Omental fat pad (tissue), 4 donors: ENCODE data around the gene DEGS2. TPM values are rescaled to one million over a fixed set of nuclear protein-coding genes. Genes with fewer than 3 reads are reported as not detected.
A peak's percentile ranks its signal among the peaks of the same experiment; 100 is the strongest.

ENCODE experiments used
- ATAC-seq: fragments of 150-250 bp; one replicate; pipeline ENCODE4 v1.9.1; 2016; ENCODE audit warnings: mild to moderate bottlenecking, moderate library complexity; ENCODE audit not compliant: low FRiP score
- DNase-seq: peaks from one replicate; pipeline ENCODE4 v3.0.0-alpha.2; 2019; ENCODE audit warnings: low spot score
- total RNA-seq, 4 donors: library from RNA; depleted of rRNA; stranded (reverse); fragments of >200 nt; gene quantifications; one replicate each; pipeline ENCODE4 v1.1.0, GENCODE V29; 2016
- TF ChIP-seq, protein P1 (sequence below), 3 donors: fragments of 450-650 bp; IDR thresholded peaks; one replicate each; pipeline ENCODE4 v1.5.1; 2016 to 2017; ENCODE audit warnings: antibody characterized with exemption in 3 of 3, mild to moderate bottlenecking in 3 of 3, moderate library complexity in 2 of 3

DEGS2 gene
- total RNA-seq, 4 donors from 2014 or later = 0.19 to 0.79 (median 0.19) TPM; not detected in 1

DNA sequence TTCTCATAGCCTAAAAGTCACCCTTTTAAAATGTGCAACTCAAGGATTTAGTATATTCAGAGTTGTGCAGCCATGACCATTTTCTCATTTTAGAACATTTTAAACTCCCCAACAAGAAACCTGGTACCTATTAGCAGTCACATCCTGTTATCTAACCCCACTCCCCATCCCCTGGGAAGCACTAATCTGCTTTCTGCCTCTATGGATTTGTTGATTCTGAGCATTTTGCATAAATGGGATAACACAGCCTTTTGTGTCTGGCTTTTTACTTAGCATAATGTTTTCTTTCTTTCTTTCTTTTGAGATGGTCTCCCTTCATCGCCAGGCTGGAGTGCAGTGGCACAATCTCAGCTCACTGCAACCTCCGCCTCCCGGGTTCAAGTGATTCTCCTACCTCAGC is 40.9 kb upstream of the DEGS2 start:
- no peak for DNase-seq
- no peak for ATAC-seq
- TF ChIP-seq, protein P1, sequence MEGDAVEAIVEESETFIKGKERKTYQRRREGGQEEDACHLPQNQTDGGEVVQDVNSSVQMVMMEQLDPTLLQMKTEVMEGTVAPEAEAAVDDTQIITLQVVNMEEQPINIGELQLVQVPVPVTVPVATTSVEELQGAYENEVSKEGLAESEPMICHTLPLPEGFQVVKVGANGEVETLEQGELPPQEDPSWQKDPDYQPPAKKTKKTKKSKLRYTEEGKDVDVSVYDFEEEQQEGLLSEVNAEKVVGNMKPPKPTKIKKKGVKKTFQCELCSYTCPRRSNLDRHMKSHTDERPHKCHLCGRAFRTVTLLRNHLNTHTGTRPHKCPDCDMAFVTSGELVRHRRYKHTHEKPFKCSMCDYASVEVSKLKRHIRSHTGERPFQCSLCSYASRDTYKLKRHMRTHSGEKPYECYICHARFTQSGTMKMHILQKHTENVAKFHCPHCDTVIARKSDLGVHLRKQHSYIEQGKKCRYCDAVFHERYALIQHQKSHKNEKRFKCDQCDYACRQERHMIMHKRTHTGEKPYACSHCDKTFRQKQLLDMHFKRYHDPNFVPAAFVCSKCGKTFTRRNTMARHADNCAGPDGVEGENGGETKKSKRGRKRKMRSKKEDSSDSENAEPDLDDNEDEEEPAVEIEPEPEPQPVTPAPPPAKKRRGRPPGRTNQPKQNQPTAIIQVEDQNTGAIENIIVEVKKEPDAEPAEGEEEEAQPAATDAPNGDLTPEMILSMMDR (IDR thresholded peaks at IDR 0.05) = no peak

DNA sequence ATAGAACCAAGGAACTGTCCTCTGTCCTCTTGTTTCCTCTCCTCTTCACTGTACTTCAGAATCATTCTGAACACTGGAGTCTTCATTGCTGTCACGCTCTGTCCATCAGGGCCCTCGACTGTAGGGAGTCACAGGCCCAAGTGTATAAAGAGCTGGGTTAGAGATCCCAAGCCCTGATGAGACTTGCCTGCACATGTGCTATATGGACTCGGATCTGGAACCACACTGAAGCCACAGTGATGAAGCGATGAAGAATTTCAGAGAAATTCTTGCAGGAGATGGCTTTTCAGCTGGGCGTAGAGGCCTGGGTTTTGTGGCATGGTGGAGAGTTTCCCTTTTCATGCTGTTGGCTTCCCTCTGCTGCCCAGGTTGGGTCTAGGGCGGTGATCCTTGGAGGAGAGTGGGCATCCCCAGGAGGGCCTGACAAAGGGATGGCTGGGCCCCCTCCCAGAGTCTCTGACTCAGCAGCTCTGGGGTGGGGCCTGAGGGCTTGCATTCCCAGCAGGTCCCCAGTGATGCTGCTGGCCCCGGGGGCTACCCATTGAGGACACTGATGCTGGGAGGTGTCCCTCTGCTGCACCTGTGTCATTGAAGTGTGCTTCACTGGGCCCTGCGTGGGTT is 39.9 kb upstream of the DEGS2 start:
- TF ChIP-seq, protein P1 (IDR thresholded peaks at IDR 0.05) = no peak
- DNase-seq (no peak), ATAC-seq (no peak)

DNA sequence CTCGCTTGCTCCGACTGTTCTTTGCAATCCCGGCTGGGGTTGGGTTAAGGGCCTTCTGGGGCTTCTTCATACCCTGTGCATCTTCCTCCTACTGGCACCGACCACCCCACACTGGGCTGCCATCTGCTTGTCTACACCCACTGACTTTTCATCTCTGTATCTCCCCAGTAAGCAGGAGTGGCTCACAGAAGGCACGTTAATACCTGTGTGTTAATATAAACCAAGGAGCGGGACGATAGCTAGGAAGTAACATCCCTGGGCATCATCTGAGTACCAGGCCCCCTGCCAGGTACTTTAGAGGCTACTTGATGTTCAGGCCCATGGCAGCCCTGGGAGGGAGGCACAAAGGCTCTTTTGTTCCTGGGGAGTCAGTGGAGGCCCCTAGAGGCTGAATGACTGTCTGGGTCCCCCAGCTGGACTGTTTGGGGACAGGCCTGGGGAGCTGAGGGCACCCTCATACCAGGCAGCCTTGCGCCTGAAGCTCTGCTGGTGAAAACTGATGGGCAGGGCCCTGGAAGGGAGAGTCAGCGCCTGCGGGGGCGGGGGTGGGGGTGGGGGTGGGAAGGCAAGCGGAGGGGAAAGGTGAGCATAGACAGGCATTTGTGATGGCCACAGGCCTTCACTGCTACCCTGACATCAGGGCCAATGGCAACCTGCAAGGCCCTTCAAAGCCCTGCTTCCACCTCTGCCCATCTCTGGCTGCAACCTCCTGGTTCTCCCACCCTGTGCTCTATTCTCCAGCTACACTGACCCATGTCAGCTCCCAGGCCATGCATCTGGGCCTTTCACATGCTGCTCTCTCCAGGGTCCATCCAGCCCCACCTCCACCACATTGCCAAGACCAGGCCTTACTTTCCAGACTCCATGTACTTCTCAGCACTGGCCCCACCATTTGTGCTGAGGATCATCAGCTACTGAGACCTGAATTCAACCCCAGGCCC is 34.2 kb upstream of the DEGS2 start:
- ATAC-seq (no peak), DNase-seq (no peak)
- TF ChIP-seq, protein P1 (IDR thresholded peaks at IDR 0.05) = no peak

DNA sequence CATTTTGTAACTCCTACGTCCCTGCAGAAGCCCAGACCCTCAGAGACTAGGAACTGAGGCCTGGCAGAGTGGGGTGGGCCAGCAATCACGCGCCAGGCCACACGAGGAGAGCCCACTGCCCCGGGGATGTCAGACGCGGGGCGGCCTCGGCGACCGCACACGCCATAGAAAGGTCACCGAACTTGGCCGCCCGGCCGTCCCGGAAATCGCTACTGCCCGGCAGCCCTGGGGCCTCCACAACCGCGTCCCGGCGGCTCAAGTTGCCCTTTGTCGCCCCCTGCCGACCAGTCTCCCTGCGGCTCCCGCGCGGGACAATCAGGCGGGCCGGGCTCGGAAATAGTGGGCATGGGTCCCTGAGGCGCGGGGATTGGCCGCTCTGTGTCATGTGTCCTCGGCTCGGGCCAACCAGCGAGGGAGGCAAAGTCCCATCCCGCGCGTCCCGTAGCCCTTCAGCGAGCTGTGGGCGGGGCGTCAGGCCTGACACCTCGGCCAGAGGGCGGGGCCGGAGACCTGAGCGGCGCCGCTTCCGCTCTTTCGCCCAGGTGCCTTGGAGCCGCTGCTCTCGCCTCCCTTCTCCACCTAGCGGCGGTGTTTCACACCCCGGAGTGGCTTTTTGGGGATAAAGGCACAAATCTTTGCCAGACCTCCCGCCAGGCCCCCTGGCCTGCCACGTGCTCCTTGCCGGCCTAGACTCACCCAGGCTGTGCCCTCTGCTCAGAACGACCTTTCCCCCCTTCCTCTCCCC is 33.4 kb upstream of the DEGS2 start:
- ATAC-seq (peak; percentile 100), DNase-seq (peak; percentile 99)
- TF ChIP-seq, protein P1 (IDR thresholded peaks at IDR 0.05) = peak in 2 of 3 donors; percentile 13 to 82

DNA sequence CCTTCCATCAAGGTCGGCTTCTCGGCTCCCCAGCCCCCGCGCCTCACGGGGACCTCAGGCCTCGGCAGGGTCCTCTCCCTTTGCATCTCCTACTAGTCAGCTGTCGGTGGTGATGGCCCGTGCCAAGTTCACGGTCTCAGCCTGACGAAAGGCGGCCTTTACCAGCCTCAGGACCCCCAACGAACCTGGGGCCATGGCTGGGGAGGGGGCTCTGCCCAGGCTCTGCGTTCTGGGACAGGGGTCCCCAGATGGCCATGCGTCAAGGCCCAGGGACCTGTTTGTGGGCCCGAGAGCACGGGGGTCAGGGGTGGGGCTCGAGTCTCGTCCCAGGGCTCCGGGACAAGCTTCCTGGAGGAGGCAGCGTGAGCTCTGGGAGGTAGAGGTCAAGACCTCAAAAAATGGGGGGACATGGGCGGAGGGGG is 32.8 kb upstream of the DEGS2 start:
- DNase-seq (no peak), ATAC-seq (no peak)
- TF ChIP-seq, protein P1 (IDR thresholded peaks at IDR 0.05) = no peak

DNA sequence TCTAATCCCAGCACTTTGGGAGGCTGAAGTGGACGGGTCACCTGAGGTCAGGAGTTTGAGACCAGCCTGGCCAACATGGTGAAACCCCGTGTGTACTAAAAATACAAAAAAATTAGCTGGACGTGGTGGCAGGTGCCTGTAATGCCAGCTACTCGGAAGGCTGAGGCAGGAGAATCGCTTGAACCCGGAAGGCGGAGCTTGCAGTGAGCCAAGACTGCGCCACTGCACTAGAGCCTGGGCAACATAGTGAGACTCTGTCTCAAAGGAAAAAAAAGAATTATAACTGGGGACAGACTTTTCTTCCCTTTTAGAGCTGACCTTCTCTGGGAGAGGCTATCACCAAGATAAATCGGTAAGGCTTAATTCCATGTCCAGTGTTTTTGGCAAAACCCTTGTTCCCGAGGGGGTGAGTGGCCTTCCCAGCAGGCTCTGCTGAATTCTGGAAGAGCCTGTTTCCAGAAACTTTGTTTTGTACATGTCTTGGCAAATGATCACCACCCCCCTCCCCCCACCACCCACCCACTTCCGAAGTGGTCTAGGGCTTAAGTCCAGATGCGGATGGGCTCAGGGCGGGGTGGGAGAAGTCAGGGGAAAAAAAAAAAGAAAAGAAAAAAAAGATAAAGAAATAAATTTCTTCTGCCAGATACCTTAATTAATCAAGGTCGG is 32.3 kb upstream of the DEGS2 start:
- no peak for DNase-seq
- no peak for ATAC-seq
- TF ChIP-seq, protein P1 (IDR thresholded peaks at IDR 0.05) = no peak
